DMS53 treated with DMSO at 0.1 percent for 48 hours (cell line): ENCODE measurements around the gene CELF2.
"Not testable (repeated sequence)": the region's sequence is repeated elsewhere in the genome, so short reads cannot be mapped to it uniquely, and the experiment has no call there.

Experiments
- DNase-seq: peaks from one replicate; lab custom pipeline; 2025; ENCODE audit not compliant: unreplicated experiment; lab: John Stamatoyannopoulos, UW

CELF2 gene

GRCh38 chr10:11120711-11121110 is 103.0 kb downstream of the CELF2 start:
- no peak for DNase-seq

DNA sequence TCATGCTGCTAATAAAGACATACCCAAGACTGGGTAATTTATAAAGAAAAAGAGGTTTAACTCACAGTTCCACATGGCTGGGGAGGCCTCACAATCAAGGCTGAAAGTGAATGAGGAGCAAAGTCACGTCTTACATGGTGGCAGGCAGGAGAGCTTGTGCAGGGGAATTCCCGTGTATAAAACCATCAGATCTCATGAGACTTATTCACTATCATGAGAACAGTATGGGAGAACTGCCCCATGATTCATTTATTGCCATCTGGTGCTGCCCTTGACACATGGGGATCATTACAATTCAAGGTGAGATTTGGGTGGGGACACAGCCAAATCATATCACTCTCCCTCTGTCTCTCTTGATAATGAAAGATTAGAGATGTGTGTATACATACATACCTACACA is 106.2 kb downstream of the CELF2 start:
- not testable (repeated sequence) for DNase-seq

DNA sequence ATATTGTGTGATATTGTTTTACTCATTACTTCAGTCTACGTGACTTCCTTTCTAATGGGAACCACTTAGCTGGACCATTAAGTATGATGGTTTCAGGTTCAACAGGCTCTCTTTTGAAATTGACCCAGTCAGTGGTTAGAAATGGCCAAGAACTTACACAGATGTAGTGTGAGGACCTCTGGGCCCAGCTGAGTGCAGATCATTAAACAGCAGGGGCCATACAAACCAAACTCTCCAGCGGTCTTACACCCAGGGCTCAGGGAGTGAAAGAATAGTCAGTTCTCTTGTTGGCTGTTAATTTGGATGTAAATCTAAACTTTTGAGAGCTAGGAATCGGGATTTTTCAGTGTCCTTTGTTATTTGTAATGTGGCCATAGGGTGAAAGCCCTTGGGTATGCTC is 107.3 kb downstream of the CELF2 start:
- no peak for DNase-seq

DNA sequence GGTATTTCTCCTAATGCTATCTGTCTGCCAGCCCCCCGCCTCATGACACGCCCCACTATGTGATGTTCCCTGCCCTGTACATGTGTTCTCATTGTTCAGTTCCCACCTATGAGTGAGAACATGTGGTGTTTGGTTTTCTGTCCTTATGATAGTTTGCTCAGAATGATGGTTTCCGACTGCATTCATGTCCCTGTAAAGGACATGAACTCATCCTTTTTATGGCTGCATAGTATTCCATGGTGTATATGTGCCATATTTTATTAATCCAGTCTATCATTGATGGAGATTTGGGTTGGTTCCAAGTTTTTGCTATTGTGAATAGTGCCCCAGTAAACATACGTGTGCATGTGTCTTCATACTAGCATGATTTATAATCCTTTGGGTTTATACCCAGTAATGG is 109.3 kb downstream of the CELF2 start:
- DNase-seq = not testable (repeated sequence)

DNA sequence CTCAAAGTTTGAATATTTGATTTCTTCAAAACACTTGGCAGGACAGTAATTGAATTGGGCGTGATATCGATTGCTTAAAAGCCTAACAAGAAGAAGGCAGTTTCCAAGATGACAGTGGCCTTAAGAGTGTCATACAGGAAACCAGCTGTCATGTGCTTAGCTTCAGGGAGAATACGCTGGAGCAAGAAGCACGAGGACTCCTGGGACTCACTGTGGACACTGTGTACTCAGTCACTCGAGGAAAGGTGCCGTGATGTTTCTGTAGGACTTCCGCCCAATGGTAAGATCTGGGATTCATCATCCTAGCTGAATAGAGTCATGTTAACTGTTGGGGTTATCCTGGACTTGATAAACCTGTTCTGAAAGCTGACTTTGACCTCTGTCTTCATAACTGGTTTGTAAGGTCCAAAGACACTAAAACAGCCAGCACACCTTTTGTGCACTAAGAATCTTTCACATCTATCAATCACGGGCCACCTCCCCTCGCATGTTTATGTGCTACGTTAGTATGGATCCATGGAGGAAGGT is 113.5 kb downstream of the CELF2 start:
- no peak for DNase-seq

- no peak for DNase-seq
Measured at GRCh38 chr10:11134411-11134810, 116.7 kb downstream of the CELF2 start.

DNA sequence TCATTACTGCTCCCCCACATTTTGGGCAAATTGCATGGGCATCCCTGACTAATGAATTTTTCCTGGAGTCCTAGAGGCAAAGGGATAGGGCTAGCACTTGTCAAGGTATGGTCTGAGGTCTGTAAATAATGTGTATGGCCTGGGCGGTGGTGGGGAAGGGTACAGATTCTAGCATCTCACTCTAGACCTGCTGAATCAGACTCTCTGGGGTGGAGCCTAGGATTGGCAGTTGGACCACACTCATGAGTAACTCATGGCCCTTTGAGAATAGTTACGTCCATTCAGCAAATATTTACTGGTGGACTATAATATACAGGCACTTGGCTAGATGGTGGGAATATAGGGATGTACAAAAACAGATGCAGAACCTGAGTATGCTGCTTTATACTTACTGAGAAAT is 118.0 kb downstream of the CELF2 start:
- DNase-seq = no peak

DNA sequence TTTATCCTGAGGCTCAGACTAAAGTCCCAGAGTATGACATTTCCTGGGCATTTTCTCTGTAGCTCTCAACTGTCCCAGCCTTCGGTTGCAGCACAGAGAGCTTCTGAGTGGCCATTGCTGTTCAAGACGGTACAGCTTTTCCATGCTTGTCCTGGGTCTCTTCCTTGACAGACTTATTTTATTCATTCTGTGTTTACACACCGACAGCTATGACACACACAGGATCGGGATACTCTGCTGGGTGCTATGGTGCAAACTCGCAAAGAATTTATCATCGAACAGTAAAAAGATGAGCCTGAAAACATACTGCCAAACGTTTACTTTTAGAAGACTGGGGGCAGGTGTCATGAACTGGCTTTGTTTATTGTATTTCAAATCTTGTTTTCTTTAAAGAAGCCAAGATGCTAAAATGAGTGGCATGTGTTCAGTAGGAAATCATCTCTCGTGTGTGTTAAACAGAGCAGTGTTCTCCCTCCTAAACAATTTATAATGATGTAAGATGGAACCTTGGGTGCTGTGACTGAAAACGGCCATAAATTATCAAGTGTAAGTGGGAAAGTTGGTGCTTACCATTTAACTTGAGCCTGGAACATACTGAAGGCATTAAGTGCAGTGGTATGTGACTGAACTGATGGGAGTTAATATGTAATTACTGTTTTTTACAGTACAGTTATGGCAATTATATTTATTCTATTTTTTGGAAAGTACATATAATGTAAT is 120.8 kb downstream of the CELF2 start:
- DNase-seq = no peak

- DNase-seq = no peak
Measured at GRCh38 chr10:11140963-11141362, 123.3 kb downstream of the CELF2 start.

DNA sequence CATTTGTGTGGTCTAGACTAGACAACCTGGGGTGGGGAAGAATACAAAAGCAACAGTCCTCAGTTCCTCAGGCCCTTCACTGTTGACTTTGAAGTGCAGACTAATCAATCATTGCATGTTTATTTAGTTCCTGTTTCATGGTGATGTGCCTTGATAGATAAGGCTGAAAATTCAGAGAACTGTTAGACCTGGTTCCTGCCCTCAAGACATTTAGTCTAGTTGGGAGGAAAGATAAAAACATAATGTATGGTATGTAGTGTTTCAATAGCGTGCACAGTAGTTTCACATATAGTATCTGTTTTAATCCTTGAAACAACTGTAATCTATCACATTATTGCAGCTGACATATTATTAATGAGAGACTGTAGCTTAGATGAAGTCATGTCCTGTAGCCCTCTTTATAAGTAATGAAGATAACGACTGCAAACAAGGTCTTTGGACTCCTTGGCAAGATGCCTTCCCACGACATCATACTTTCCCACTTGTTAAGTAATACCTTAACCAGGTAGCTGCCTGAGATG is 124.0 kb downstream of the CELF2 start:
- DNase-seq = no peak

GRCh38 chr10:11142777-11143176 is 125.1 kb downstream of the CELF2 start:
- DNase-seq = no peak

DNA sequence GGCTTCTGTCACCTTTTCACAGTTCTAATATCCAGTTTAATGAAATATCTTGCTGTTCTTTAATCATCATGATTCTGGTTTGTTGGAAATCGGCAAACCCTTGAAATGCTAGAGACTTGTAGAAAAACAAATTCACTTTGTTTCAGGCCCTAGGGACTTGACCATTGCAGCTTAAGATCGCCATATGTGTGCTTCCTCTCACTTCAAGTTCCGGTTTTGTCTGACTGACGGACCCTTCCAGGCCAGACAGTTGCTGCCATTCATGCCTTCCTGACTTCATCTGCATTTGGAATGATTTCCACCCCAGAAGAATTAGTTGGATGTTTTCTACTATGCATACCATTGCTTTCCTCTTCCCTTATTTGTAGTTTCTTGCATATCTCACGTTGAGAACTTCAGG is 125.6 kb downstream of the CELF2 start:
- DNase-seq = no peak

- DNase-seq = no peak
Measured at GRCh38 chr10:11144626-11145494, 127.2 kb downstream of the CELF2 start.

- DNase-seq = no peak
Measured at GRCh38 chr10:11145495-11145855, 127.8 kb downstream of the CELF2 start.

- no peak for DNase-seq
Measured at GRCh38 chr10:11146402-11147171, 128.9 kb downstream of the CELF2 start.

DNA sequence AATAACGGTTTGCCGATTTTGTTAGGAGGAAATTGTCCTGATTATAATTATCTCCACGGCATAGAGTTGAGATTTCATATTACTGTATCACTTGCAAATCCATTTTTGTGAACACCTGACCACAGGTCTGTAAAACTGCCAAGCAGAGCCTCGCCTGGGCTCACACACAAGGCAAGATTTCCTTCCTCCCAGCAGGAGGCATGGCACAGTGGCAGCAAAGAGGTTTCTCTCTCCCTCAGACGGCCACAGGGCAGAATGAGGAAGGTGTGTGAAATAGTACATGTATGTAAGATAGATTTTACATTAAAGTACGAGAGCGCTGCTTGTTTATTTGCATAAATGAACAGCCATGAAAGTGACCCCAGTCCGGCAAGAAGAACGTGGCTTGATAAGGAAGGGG is 130.1 kb downstream of the CELF2 start:
- DNase-seq = no peak

- DNase-seq = no peak
Measured at GRCh38 chr10:11148142-11149028, 130.7 kb downstream of the CELF2 start.

DNA sequence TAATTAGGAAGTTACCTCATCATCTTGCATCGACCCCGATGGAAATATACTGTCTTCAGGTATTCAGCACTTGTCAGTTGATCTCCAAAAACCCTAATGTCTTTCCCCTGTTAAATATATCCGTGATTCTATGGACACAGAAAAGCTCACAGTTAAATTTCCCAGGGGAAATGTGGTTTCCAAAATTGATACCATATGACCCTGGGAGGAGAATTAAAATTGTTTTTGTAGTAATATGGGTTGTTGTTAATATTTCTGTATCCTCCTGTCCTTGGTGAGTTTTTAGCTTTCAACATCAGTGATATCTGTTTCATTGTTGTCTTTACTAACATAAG is 132.1 kb downstream of the CELF2 start:
- no peak for DNase-seq

- DNase-seq = no peak
Measured at GRCh38 chr10:11150231-11150731, 132.6 kb downstream of the CELF2 start.

DNA sequence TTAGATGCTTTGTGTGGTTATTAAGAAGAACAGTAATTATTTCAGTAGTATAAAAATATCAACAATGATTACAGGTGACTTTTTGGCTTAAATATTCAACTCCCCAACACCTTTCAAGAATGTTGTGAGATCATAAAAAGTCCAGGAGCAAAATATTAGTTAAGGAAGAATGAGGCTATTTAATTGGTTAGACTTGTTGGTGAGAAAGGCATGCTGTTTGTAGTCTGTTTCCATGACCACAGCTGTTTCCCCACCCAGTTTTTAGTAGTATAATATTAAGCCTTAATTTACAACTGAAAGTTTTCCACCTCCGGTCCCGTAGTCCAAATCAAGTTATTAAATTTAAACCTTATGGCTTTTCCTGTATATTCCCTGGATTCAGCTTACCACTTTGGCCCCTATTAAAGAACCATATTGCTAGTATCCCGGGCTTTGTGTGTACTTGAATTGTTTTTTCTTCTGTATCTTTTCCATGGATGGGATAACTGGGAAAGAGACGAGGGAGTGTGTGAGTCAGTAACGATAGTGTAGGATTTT is 133.3 kb downstream of the CELF2 start:
- no peak for DNase-seq
